Tibial nerve (tissue), 4 donors: ENCODE results near the gene RNFT1.

Experiments
- CTCF ChIP-seq, 5 experiments: fragments of 200-600 bp in 3 of 5; fragments of 450-650 bp in 2 of 5; sonication (generic) in 3 of 5; IDR thresholded peaks; one replicate each; pipeline ENCODE4 v1.5.1; 2016 to 2019; ENCODE audit warnings: antibody characterized with exemption in 5 of 5, mild to moderate bottlenecking in 3 of 5, moderate library complexity in 2 of 5
- EP300 ChIP-seq, 2 donors: sonication (generic); formaldehyde crosslinking; IDR thresholded peaks; one replicate each; pipeline ENCODE4 v1.6.1; 2017; ENCODE audit warnings: antibody characterized with exemption in 2 of 2, mild to moderate bottlenecking in 1 of 2
- POLR2A ChIP-seq, 2 donors: fragments of 450-650 bp; IDR thresholded peaks; one replicate each; pipeline ENCODE4 v1.6.1; 2017; ENCODE audit warnings: antibody characterized with exemption in 2 of 2, mild to moderate bottlenecking in 2 of 2, moderate library complexity in 2 of 2

GRCh38 chr17:59962739-59963318 is 1.7 kb downstream of the RNFT1 start:
- TF ChIP-seq CTCF (IDR thresholded peaks at IDR 0.05) (no peak), EP300 (IDR thresholded peaks at IDR 0.05) (no peak), POLR2A (IDR thresholded peaks at IDR 0.05) (no peak)
